Activated CD4-positive, alpha-beta memory T cell treated with anti-CD3 and anti-CD28 coated beads, Interleukin-2, amount 10 ng/mL, durations not matched to agents 7 days and 5 days (primary cell): ENCODE data around the gene CDC20B. TPM values are rescaled to one million over a fixed set of nuclear protein-coding genes. Genes with fewer than 3 reads are reported as not detected.
"Not testable (repeated sequence)": the region's sequence is repeated elsewhere in the genome, so short reads cannot be mapped to it uniquely, and the experiment has no call there.

Source experiments
- CTCF ChIA-PET: fragments of 350-600 bp; sonication (Branson Sonifier 250); formaldehyde crosslinking; loops from one replicate; lab custom pipeline; 2021; ENCODE audit warnings: antibody characterized with exemption, inconsistent platforms; lab: Charles Lee
- POLR2A ChIA-PET: fragments of 350-600 bp; sonication (Branson Sonifier 250); formaldehyde crosslinking; loops from one replicate; lab custom pipeline; 2021; ENCODE audit warnings: antibody characterized with exemption; lab: Charles Lee
- DNase-seq: peaks from one replicate; pipeline ENCODE4 v3.0.0-alpha.2; 2020
- H3K27ac Mint-ChIP-seq: one replicate; pipeline ENCODE4 v1.8.0; 2021; ENCODE audit warnings: mild to moderate bottlenecking, mixed read lengths
- H3K27me3 Mint-ChIP-seq: one replicate; pipeline ENCODE4 v1.8.0; 2021; ENCODE audit warnings: mixed read lengths
- H3K36me3 Mint-ChIP-seq: one replicate; pipeline ENCODE4 v1.8.0; 2021; ENCODE audit warnings: low read depth, mixed read lengths
- H3K4me1 Mint-ChIP-seq: one replicate; pipeline ENCODE4 v1.8.0; 2021; ENCODE audit warnings: mixed read lengths
- H3K4me3 Mint-ChIP-seq: one replicate; pipeline ENCODE4 v1.8.0; 2021; ENCODE audit warnings: mild to moderate bottlenecking, mixed read lengths
- H3K9me3 Mint-ChIP-seq: one replicate; pipeline ENCODE4 v1.8.0; 2021; ENCODE audit warnings: mixed read lengths
- total RNA-seq, 2 experiments: library from RNA; stranded (reverse); gene quantifications; one replicate each; pipeline ENCODE4 v1.2.3, GENCODE V29; 2021

Gene CDC20B
- total RNA-seq, 2 experiments from 2014 or later = 0.13 to 0.18 TPM

GRCh38 chr5:55096182-55096581, 76.8 kb downstream of the CDC20B start:
- CTCF ChIA-PET = interaction anchor here (1.2 to 2.3 kb wide), 3 partner anchors 22 to 152 kb away, joined by 3 to 7 read pairs (median 6); no protein-coding TSS in a partner anchor
- peak overlapping the region; percentile 92 for H3K27ac Mint-ChIP-seq
- peak overlapping the region; percentile 38 for H3K4me3 Mint-ChIP-seq
- DNase-seq = peak; percentile 42
- H3K4me1 Mint-ChIP-seq = peaks cover 78% of the 10 kb centered on the region
- H3K27me3 Mint-ChIP-seq = peaks cover 2% of the 10 kb centered on the region
- peaks cover 44% of the 10 kb centered on the region for H3K9me3 Mint-ChIP-seq
- H3K36me3 Mint-ChIP-seq = peaks cover 73% of the 10 kb centered on the region
- POLR2A ChIA-PET = interaction anchor here (0.8 to 3.6 kb wide), 10 partner anchors 9 to 108 kb away, joined by 5 to 27 read pairs (median 10); no protein-coding TSS in a partner anchor

- ChIA-PET POLR2A (interaction anchor here (1.0 kb wide), 1 partner anchor 12 kb away, joined by 3 read pairs; no protein-coding TSS in a partner anchor), CTCF (interaction anchor here (1.0 to 1.3 kb wide), 2 partner anchors 17 to 147 kb away, joined by 5 to 8 read pairs; no protein-coding TSS in a partner anchor)
- not testable (repeated sequence) for H3K27me3 Mint-ChIP-seq, DNase-seq, H3K4me3 Mint-ChIP-seq, H3K27ac Mint-ChIP-seq
- Mint-ChIP-seq H3K4me1 (peaks cover 47% of the 10 kb centered on the region), H3K9me3 (peaks cover 35% of the 10 kb centered on the region), H3K36me3 (peaks cover 43% of the 10 kb centered on the region)
Observed at GRCh38 chr5:55091011-55091410, 82.0 kb downstream of the CDC20B start.

GRCh38 chr5:55089301-55089700, 83.7 kb downstream of the CDC20B start:
- DNase-seq, H3K27me3 Mint-ChIP-seq, H3K4me3 Mint-ChIP-seq, H3K27ac Mint-ChIP-seq, CTCF ChIA-PET: not testable (repeated sequence)
- peaks cover 41% of the 10 kb centered on the region for H3K36me3 Mint-ChIP-seq
- H3K4me1 Mint-ChIP-seq = peaks cover 30% of the 10 kb centered on the region
- peaks cover 46% of the 10 kb centered on the region for H3K9me3 Mint-ChIP-seq
- POLR2A ChIA-PET = interaction anchor here (1.4 kb wide), 1 partner anchor 27 kb away, joined by 5 read pairs; no protein-coding TSS in a partner anchor

GRCh38 chr5:55081541-55081940, 91.4 kb downstream of the CDC20B start:
- H3K27me3 Mint-ChIP-seq = no peaks in the 10 kb centered on the region
- peaks cover 48% of the 10 kb centered on the region for H3K9me3 Mint-ChIP-seq
- H3K36me3 Mint-ChIP-seq = peaks cover 56% of the 10 kb centered on the region
- ChIA-PET POLR2A (interaction anchor here (1.1 kb wide), 1 partner anchor 12 kb away, joined by 3 read pairs; no protein-coding TSS in a partner anchor), CTCF (interaction anchor here (0.9 kb wide), 1 partner anchor 9 kb away, joined by 3 read pairs; no protein-coding TSS in a partner anchor)
- H3K4me3 Mint-ChIP-seq = no peak overlapping the region
- H3K27ac Mint-ChIP-seq = no peak overlapping the region
- H3K4me1 Mint-ChIP-seq = peaks cover 2% of the 10 kb centered on the region
- no peak for DNase-seq

- ChIA-PET POLR2A (interaction anchor here (1.4 to 5.3 kb wide), 7 partner anchors 11 to 129 kb away, joined by 3 to 64 read pairs (median 20); partner anchors contain the start of gene GZMA), CTCF (interaction anchor here (1.5 to 2.1 kb wide), 4 partner anchors 48 to 167 kb away, joined by 4 to 11 read pairs (median 6); partner anchors contain the start of gene GZMK)
- Mint-ChIP-seq H3K4me3 (peak overlapping the region; percentile 6), H3K27me3 (no peaks in the 10 kb centered on the region), H3K27ac (peak overlapping the region; percentile 91), H3K4me1 (peaks cover 48% of the 10 kb centered on the region), H3K36me3 (peaks cover 37% of the 10 kb centered on the region), H3K9me3 (peaks cover 17% of the 10 kb centered on the region)
- no peak for DNase-seq
Observed at GRCh38 chr5:55073211-55073610, 99.8 kb downstream of the CDC20B start.

GRCh38 chr5:55072666-55073065, 100.3 kb downstream of the CDC20B start:
- POLR2A ChIA-PET = interaction anchor here (0.7 to 5.3 kb wide), 8 partner anchors 10 to 128 kb away, joined by 3 to 64 read pairs (median 14); partner anchors contain the start of gene GZMA
- no peaks in the 10 kb centered on the region for H3K27me3 Mint-ChIP-seq
- peak overlapping the region; percentile 91 for H3K27ac Mint-ChIP-seq
- H3K36me3 Mint-ChIP-seq = peaks cover 33% of the 10 kb centered on the region
- peaks cover 17% of the 10 kb centered on the region for H3K9me3 Mint-ChIP-seq
- DNase-seq = no peak
- H3K4me1 Mint-ChIP-seq = peaks cover 48% of the 10 kb centered on the region
- CTCF ChIA-PET = interaction anchor here (0.6 to 2.3 kb wide), 8 partner anchors 9 to 166 kb away, joined by 3 to 11 read pairs (median 4); no protein-coding TSS in a partner anchor
- peak overlapping the region; percentile 6 for H3K4me3 Mint-ChIP-seq

GRCh38 chr5:55071413-55071812, 101.6 kb downstream of the CDC20B start:
- H3K27me3 Mint-ChIP-seq = no peaks in the 10 kb centered on the region
- H3K4me1 Mint-ChIP-seq = peaks cover 58% of the 10 kb centered on the region
- CTCF ChIA-PET = interaction anchor here (1.1 to 2.3 kb wide), 5 partner anchors 10 to 168 kb away, joined by 3 to 11 read pairs (median 3); no protein-coding TSS in a partner anchor
- POLR2A ChIA-PET = interaction anchor here (1.2 to 5.3 kb wide), 6 partner anchors 9 to 75 kb away, joined by 3 to 64 read pairs (median 24); partner anchors contain the start of gene GZMA
- H3K4me3 Mint-ChIP-seq = no peak overlapping the region
- H3K36me3 Mint-ChIP-seq = peaks cover 37% of the 10 kb centered on the region
- H3K27ac Mint-ChIP-seq = peak overlapping the region; percentile 41
- no peak for DNase-seq
- H3K9me3 Mint-ChIP-seq = peaks cover 13% of the 10 kb centered on the region

- no peak for DNase-seq
- no peaks in the 10 kb centered on the region for H3K27me3 Mint-ChIP-seq
- ChIA-PET POLR2A (interaction anchor here (1.1 to 5.3 kb wide), 5 partner anchors 9 to 76 kb away, joined by 3 to 64 read pairs (median 9); partner anchors contain the start of gene GZMA), CTCF (interaction anchor here (1.6 to 2.3 kb wide), 2 partner anchors 9 to 21 kb away, joined by 3 to 11 read pairs; no protein-coding TSS in a partner anchor)
- H3K36me3 Mint-ChIP-seq = peaks cover 42% of the 10 kb centered on the region
- peaks cover 63% of the 10 kb centered on the region for H3K4me1 Mint-ChIP-seq
- peaks cover 18% of the 10 kb centered on the region for H3K9me3 Mint-ChIP-seq
- peak overlapping the region; percentile 41 for H3K27ac Mint-ChIP-seq
- H3K4me3 Mint-ChIP-seq = no peak overlapping the region
Observed at GRCh38 chr5:55070968-55071367, 102.0 kb downstream of the CDC20B start.

- Mint-ChIP-seq H3K27ac (no peak overlapping the region), H3K9me3 (peaks cover 22% of the 10 kb centered on the region), H3K36me3 (peaks cover 53% of the 10 kb centered on the region), H3K4me1 (peaks cover 75% of the 10 kb centered on the region), H3K27me3 (no peaks in the 10 kb centered on the region), H3K4me3 (no peak overlapping the region)
- no peak for DNase-seq
- POLR2A ChIA-PET = interaction anchor here (1.9 kb wide), 1 partner anchor 39 kb away, joined by 5 read pairs; no protein-coding TSS in a partner anchor
- CTCF ChIA-PET = no interaction called here
Observed at GRCh38 chr5:55066277-55066676, 106.7 kb downstream of the CDC20B start.

GRCh38 chr5:55064523-55064922, 108.5 kb downstream of the CDC20B start:
- H3K4me3 Mint-ChIP-seq = no peak overlapping the region
- no peak overlapping the region for H3K27ac Mint-ChIP-seq
- DNase-seq = no peak
- ChIA-PET CTCF (no interaction called here), POLR2A (interaction anchor here (0.7 to 4.4 kb wide), 4 partner anchors 8 to 37 kb away, joined by 3 to 64 read pairs (median 34); no protein-coding TSS in a partner anchor)
- no peaks in the 10 kb centered on the region for H3K27me3 Mint-ChIP-seq
- peaks cover 20% of the 10 kb centered on the region for H3K9me3 Mint-ChIP-seq
- H3K36me3 Mint-ChIP-seq = peaks cover 49% of the 10 kb centered on the region
- peaks cover 74% of the 10 kb centered on the region for H3K4me1 Mint-ChIP-seq

- Mint-ChIP-seq H3K27ac (peak overlapping the region; percentile 50), H3K36me3 (peaks cover 44% of the 10 kb centered on the region), H3K4me1 (peaks cover 70% of the 10 kb centered on the region), H3K9me3 (peaks cover 18% of the 10 kb centered on the region), H3K4me3 (no peak overlapping the region), H3K27me3 (no peaks in the 10 kb centered on the region)
- no peak for DNase-seq
- ChIA-PET CTCF (interaction anchor here (0.7 kb wide), 1 partner anchor 27 kb away, joined by 3 read pairs; no protein-coding TSS in a partner anchor), POLR2A (interaction anchor here (0.7 to 4.4 kb wide), 4 partner anchors 9 to 38 kb away, joined by 3 to 64 read pairs (median 34); no protein-coding TSS in a partner anchor)
Observed at GRCh38 chr5:55063899-55064298, 109.1 kb downstream of the CDC20B start.

GRCh38 chr5:55063220-55063863, 109.6 kb downstream of the CDC20B start:
- H3K27me3 Mint-ChIP-seq = no peaks in the 10 kb centered on the region
- ChIA-PET CTCF (interaction anchor here (0.7 to 2.7 kb wide), 3 partner anchors 27 to 83 kb away, joined by 3 to 10 read pairs (median 5); no protein-coding TSS in a partner anchor), POLR2A (interaction anchor here (1.1 to 4.4 kb wide), 5 partner anchors 9 to 40 kb away, joined by 3 to 70 read pairs (median 64); partner anchors contain the start of gene GZMA)
- DNase-seq = no peak
- H3K4me3 Mint-ChIP-seq = no peak overlapping the region
- H3K9me3 Mint-ChIP-seq = peaks cover 23% of the 10 kb centered on the region
- peaks cover 49% of the 10 kb centered on the region for H3K36me3 Mint-ChIP-seq
- peaks cover 72% of the 10 kb centered on the region for H3K4me1 Mint-ChIP-seq
- H3K27ac Mint-ChIP-seq = peak overlapping the region; percentile 99
